ENCODE measurements around the gene C1orf52.

GRCh38 chr1:85258536-85259117, 835 bp downstream of the C1orf52 start:
- TF ChIP-seq EZH2 (conservative IDR thresholded peaks at IDR 0.05; ENCODE audit: low read depth, low read length) (no peak), EP300 (IDR thresholded peaks at IDR 0.05; ENCODE audit: low read depth in 2 of 2, low read length in 2 of 2) (no peak), EP300 (CRISPR knock-in tag; IDR thresholded peaks at IDR 0.05; ENCODE audit: borderline replicate concordance) (no peak), NCOR1 (IDR thresholded peaks at IDR 0.05; ENCODE audit: borderline replicate concordance, low read length) (no peak), ZNF383 (CRISPR knock-in tag; IDR thresholded peaks at IDR 0.05; ENCODE audit: borderline replicate concordance) (no peak), CTCF (CRISPR knock-in tag; IDR thresholded peaks at IDR 0.05) (no peak), TBL1XR1 (IDR thresholded peaks at IDR 0.05; ENCODE audit: borderline replicate concordance, low read length, partially characterized antibody) (no peak), NCOA1 (CRISPR knock-in tag; IDR thresholded peaks at IDR 0.05) (no peak), ARHGAP35 (CRISPR knock-in tag; IDR thresholded peaks at IDR 0.05; ENCODE audit: borderline replicate concordance) (no peak)

Measured in HepG2 (cell line).